GM12878 (cell line): Measurements from ENCODE around the gene SHROOM2. TPM values are rescaled to one million over a fixed set of nuclear protein-coding genes. Genes with fewer than 3 reads are reported as not detected.

Source experiments
- ATAC-seq: fragments of 200-7000 bp; cut with Tn5 transposase; 3 replicates; pipeline ENCODE4 v1.9.1; 2020; ENCODE audit warnings: mild to moderate bottlenecking, moderate library complexity
- BruUV-seq: library from RNA; stranded (reverse); fragments of 400-500 nt; replicated peaks from 2 replicates; lab custom pipeline; 2021; lab: Mats Ljungman, UMichigan
- CTCF ChIA-PET: fragments of 300-600 bp; sonication (Branson Sonifier 250); formaldehyde crosslinking; extraction: SDS; loops from one replicate; lab custom pipeline; 2021; ENCODE audit warnings: inconsistent platforms; lab: Yijun Ruan, JAX
- POLR2A ChIA-PET: fragments of 350-600 bp; formaldehyde crosslinking; extraction: SDS; loops from one replicate; lab custom pipeline; 2021; ENCODE audit warnings: inconsistent platforms; lab: Charles Lee
- RAD21 ChIA-PET: fragments of 300-600 bp; sonication (Branson Sonifier 250); formaldehyde crosslinking; loops from one replicate; lab custom pipeline; 2023; ENCODE audit warnings: antibody characterized with exemption; ENCODE audit not compliant: unreplicated experiment; lab: Charles Lee
- SMC1A ChIA-PET: fragments of 300-600 bp; sonication (Branson Sonifier 250); formaldehyde crosslinking; loops from one replicate; lab custom pipeline; 2023; ENCODE audit not compliant: unreplicated experiment, uncharacterized antibody; lab: Charles Lee
- DNase-seq: peaks from one replicate; pipeline ENCODE4 v3.0.0-alpha.2; 2011; ENCODE audit warnings: low read depth, low spot score
- FAIRE-seq: peaks from 3 replicates; lab custom pipeline; 2011; peaks lifted over from hg19 to GRCh38; lab: Jason Lieb, UNC
- H2AFZ ChIP-seq: 2 replicates; pipeline ENCODE4 v1.6.0; 2011; ENCODE audit warnings: low read depth, low read length, control low read depth; ENCODE audit not compliant: control insufficient read depth
- H3K27ac ChIP-seq: 2 replicates; pipeline ENCODE4 v1.5.1; 2011; ENCODE audit warnings: control low read depth; ENCODE audit not compliant: control insufficient read depth, insufficient read depth
- H3K27me3 ChIP-seq, 2 experiments: replicated peaks in 1 of 2; 2 replicates each; pipeline versions ENCODE4 v1.6.0 to v1.6.1; 2011; ENCODE audit warnings: low read length in 1 of 2; ENCODE audit not compliant: control insufficient read depth in 2 of 2, insufficient read depth in 2 of 2
- H3K36me3 ChIP-seq, 2 experiments: 2 replicates each; pipeline ENCODE4 v1.5.1; 2011; ENCODE audit warnings: low read length in 1 of 2; ENCODE audit not compliant: control insufficient read depth in 2 of 2, insufficient read depth in 2 of 2
- H3K4me1 ChIP-seq: 2 replicates; pipeline ENCODE4 v1.6.1; 2011; ENCODE audit warnings: mild to moderate bottlenecking, low read length, moderate library complexity, mixed read lengths; ENCODE audit not compliant: control insufficient read depth, insufficient read depth
- H3K4me2 ChIP-seq: 2 replicates; pipeline ENCODE4 v1.6.0; 2011; ENCODE audit warnings: control low read depth; ENCODE audit not compliant: control insufficient read depth, insufficient read depth
- H3K4me3 ChIP-seq: fragments of 200-600 bp; sonication (generic); 2 replicates; pipeline ENCODE4 v1.5.1; 2016
- H3K79me2 ChIP-seq: 2 replicates; pipeline ENCODE4 v1.6.0; 2011; ENCODE audit warnings: low read length; ENCODE audit not compliant: control insufficient read depth, insufficient read depth
- H3K9ac ChIP-seq: 2 replicates; pipeline ENCODE4 v1.8.0; 2011; ENCODE audit warnings: low read length, control low read depth, mixed read lengths; ENCODE audit not compliant: control insufficient read depth, insufficient read depth
- H3K9me3 ChIP-seq: replicated peaks from 3 replicates; pipeline ENCODE4 v1.5.1; 2011; ENCODE audit warnings: mild to moderate bottlenecking, low read length; ENCODE audit not compliant: control insufficient read depth, insufficient read depth
- H4K20me1 ChIP-seq: 2 replicates; pipeline ENCODE4 v1.6.0; 2011; ENCODE audit not compliant: control insufficient read depth, insufficient read depth
- ATF2 ChIP-seq: IDR thresholded peaks from 2 replicates; pipeline ENCODE4 v1.6.1; 2012; ENCODE audit warnings: low read length, inconsistent platforms
- BCL3 ChIP-seq: IDR thresholded peaks from 2 replicates; pipeline ENCODE4 v1.6.1; 2011; ENCODE audit warnings: borderline replicate concordance, low read depth, mild to moderate bottlenecking, moderate library complexity, low read length; ENCODE audit not compliant: insufficient read depth, poor library complexity, severe bottlenecking
- ESRRA ChIP-seq: IDR thresholded peaks from 2 replicates; pipeline ENCODE4 v1.6.1; 2012; ENCODE audit warnings: mild to moderate bottlenecking, low read length, improper control_type of control experiment
- GATAD2B ChIP-seq: fragments of 450-650 bp; conservative IDR thresholded peaks from 2 replicates; pipeline ENCODE4 v1.6.1; 2017; ENCODE audit warnings: low read depth, mild to moderate bottlenecking, moderate library complexity
- IKZF1 ChIP-seq: fragments of 450-650 bp; conservative IDR thresholded peaks from 2 replicates; pipeline ENCODE4 v1.6.1; 2017; ENCODE audit warnings: antibody characterized with exemption, mild to moderate bottlenecking
- NRF1 ChIP-seq: conservative IDR thresholded peaks from 2 replicates; pipeline ENCODE4 v1.6.1; 2011; ENCODE audit warnings: mild to moderate bottlenecking, low read depth, low read length, improper control_type of control experiment
- STAT3 ChIP-seq: IDR thresholded peaks from 2 replicates; pipeline ENCODE4 v1.6.1; 2011; ENCODE audit warnings: low read depth, low read length, improper control_type of control experiment
- ZNF207 ChIP-seq: fragments of 450-650 bp; IDR thresholded peaks from 2 replicates; pipeline ENCODE4 v1.6.1; 2014; ENCODE audit warnings: antibody characterized with exemption, mild to moderate bottlenecking, borderline replicate concordance
- WGBS: methylation state at CpG from one replicate; pipeline ENCODE4 v1.1.6; 2016; ENCODE audit warnings: low lambda C conversion rate; ENCODE audit not compliant: insufficient replicate concordance, insufficient coverage; ENCODE audit errors: missing lambda C conversion rate; 5-methylcytosine and 5-hydroxymethylcytosine counted together
- in situ Hi-C: fragments of 300-500 bp; cut with MboI; formaldehyde crosslinking; loops from 9 replicates; pipeline ENCODE4 v1.14.3; 2018; ENCODE audit warnings: mixed read lengths
- intact Hi-C: fragments of 100-400 bp; cut with micrococcal nuclease; formaldehyde crosslinking; loops from one replicate; pipeline ENCODE4 v1.14.2; 2022; ENCODE audit not compliant: unreplicated experiment
- polyA plus RNA-seq, 11 experiments: library from polyadenylated mRNA; depleted of rRNA in 4 of 11; unstranded in 6 of 11; stranded (reverse) in 5 of 11; fragments of >200 nt; fragmentation: Nextera tagmentation in 4 of 11; fragmentation: Illumina TruSeq in 1 of 11; extraction: Ambion mirVana in 4 of 11; extraction: Trizol in 1 of 11; gene quantifications; 1 replicate in 1 of 11; 2 replicates in 10 of 11; pipeline versions ENCODE4 v1.2.1 to v1.2.3, GENCODE V29; 2011 to 2016; ENCODE audit warnings: inconsistent platforms in 2 of 11, missing spikeins in 2 of 11, low read depth in 1 of 11
- total RNA-seq, 4 experiments: library from RNA; depleted of rRNA in 3 of 4; stranded (reverse); fragments of >200 nt in 3 of 4; fragmentation: Illumina TruSeq in 1 of 4; extraction: Trizol in 1 of 4; gene quantifications; 2 replicates each; pipeline versions ENCODE4 v1.2.1 to v1.2.3, GENCODE V29; 2013 to 2021

The SHROOM2 gene
- total and polyA plus RNA-seq, 10 of the 15 experiments (the other 5 are each of a cell fraction or from before 2014, with no cell fraction given) = under 0.01 to 0.15 (median 0.09) TPM; not detected in 2

GRCh38 chrX:9906919-9907318 is 120.7 kb downstream of the SHROOM2 start:
- Histone ChIP-seq H3K4me1 (no peaks in the 10 kb centered on the region), H3K27ac (no peak overlapping the region), H3K9ac (no peak overlapping the region), H3K9me3 (no peaks in the 10 kb centered on the region), H3K36me3 (no peaks in the 10 kb centered on the region), H4K20me1 (no peaks in the 10 kb centered on the region), H3K27me3 (no peaks in the 10 kb centered on the region), H3K4me3 (no peak overlapping the region), H2AFZ (no peak overlapping the region), H3K79me2 (no peaks in the 10 kb centered on the region), H3K4me2 (no peak overlapping the region)
- ATAC-seq (no peak), DNase-seq (no peak), FAIRE-seq (no peak)
- RAD21 ChIA-PET = no interaction called here
- CTCF ChIA-PET = no interaction called here
- no TSS peak for BruUV-seq
- TF ChIP-seq ATF2 (no peak), IKZF1 (no peak), NRF1 (no peak), GATAD2B (no peak), STAT3 (no peak), ESRRA (no peak), ZNF207 (no peak), BCL3 (no peak)
- SMC1A ChIA-PET = no interaction called here
- intact Hi-C loops = no loop called here
- POLR2A ChIA-PET = no interaction called here
- in situ Hi-C loops = no loop called here
- 63% methylated on average over 9 of the region's 10 CpGs for whole genome bisulfite sequencing
